Breast epithelium (tissue), 4 donors: ENCODE results near the gene KCNK5. TPM values are rescaled to one million over a fixed set of nuclear protein-coding genes. Genes with fewer than 3 reads are reported as not detected.

Experiments used
- DNase-seq, 2 donors: peaks; one replicate each; pipeline ENCODE4 v3.0.0-alpha.2; 2019; ENCODE audit warnings: low spot score in 2 of 2
- H3K27ac ChIP-seq, 2 donors: fragments of 200-600 bp; sonication (generic) in 1 of 2; one replicate each; pipeline ENCODE4 v1.5.1; 2016 to 2019; ENCODE audit warnings: mild to moderate bottlenecking in 1 of 2
- H3K27me3 ChIP-seq, 2 donors: fragments of 200-600 bp; sonication (generic) in 1 of 2; one replicate each; pipeline versions ENCODE4 v1.5.1 to v1.6.0; 2017 to 2019; ENCODE audit warnings: control low read depth in 1 of 2, mild to moderate bottlenecking in 1 of 2
- H3K36me3 ChIP-seq: fragments of 200-600 bp; one replicate; pipeline ENCODE4 v1.5.1; 2019
- H3K4me1 ChIP-seq, 2 donors: fragments of 200-600 bp; sonication (generic); one replicate each; pipeline ENCODE4 v1.5.1; 2016 to 2019; ENCODE audit warnings: control low read depth in 1 of 2
- H3K4me3 ChIP-seq, 3 donors: fragments of 200-600 bp; sonication (generic); 1 replicate in 2 of 3; 2 replicates in 1 of 3; pipeline ENCODE4 v1.5.1; 2016 to 2019; ENCODE audit warnings: mild to moderate bottlenecking in 3 of 3, moderate library complexity in 2 of 3
- H3K9me3 ChIP-seq, 2 donors: fragments of 200-600 bp; sonication (generic) in 1 of 2; one replicate each; pipeline ENCODE4 v1.5.1; 2016 to 2019; ENCODE audit warnings: control low read depth in 1 of 2
- POLR2A ChIP-seq: fragments of 450-650 bp; IDR thresholded peaks from one replicate; pipeline ENCODE4 v1.6.1; 2016; ENCODE audit warnings: antibody characterized with exemption, mild to moderate bottlenecking, moderate library complexity
- POLR2AphosphoS5 ChIP-seq, 3 donors: sonication (generic); formaldehyde crosslinking; IDR thresholded peaks; one replicate each; pipeline ENCODE4 v1.6.1; 2017; ENCODE audit warnings: antibody characterized with exemption in 3 of 3
- intact Hi-C: fragments of 100-400 bp; cut with DNase I; formaldehyde crosslinking; loops from one replicate; pipeline ENCODE4 v1.15.1; 2023; ENCODE audit warnings: low total_unique reads
- total RNA-seq, 3 donors: library from RNA; depleted of rRNA; stranded (reverse); fragments of >200 nt; gene quantifications; one replicate each; pipeline ENCODE4 v1.1.0, GENCODE V29; 2016
- TF ChIP-seq, protein P1 (sequence below), 3 donors: fragments of 450-650 bp; IDR thresholded peaks; one replicate each; pipeline ENCODE4 v1.5.1; 2016 to 2017; ENCODE audit warnings: antibody characterized with exemption in 3 of 3, mild to moderate bottlenecking in 3 of 3, moderate library complexity in 3 of 3

Gene KCNK5
- total RNA-seq, 3 donors from 2014 or later, result 1.8 to 20.6 (median 4.3) TPM

- H3K36me3 ChIP-seq, result no peaks in the 10 kb centered on the region
- H3K27ac ChIP-seq, result no peak overlapping the region
- intact Hi-C loops, result no loop called here
- no peaks in the 10 kb centered on the region for H3K9me3 ChIP-seq
- H3K27me3 ChIP-seq, result peaks cover 3 to 8% of the 10 kb centered on the region in 2 donors
- DNase-seq, result no peak
- TF ChIP-seq, protein P1, sequence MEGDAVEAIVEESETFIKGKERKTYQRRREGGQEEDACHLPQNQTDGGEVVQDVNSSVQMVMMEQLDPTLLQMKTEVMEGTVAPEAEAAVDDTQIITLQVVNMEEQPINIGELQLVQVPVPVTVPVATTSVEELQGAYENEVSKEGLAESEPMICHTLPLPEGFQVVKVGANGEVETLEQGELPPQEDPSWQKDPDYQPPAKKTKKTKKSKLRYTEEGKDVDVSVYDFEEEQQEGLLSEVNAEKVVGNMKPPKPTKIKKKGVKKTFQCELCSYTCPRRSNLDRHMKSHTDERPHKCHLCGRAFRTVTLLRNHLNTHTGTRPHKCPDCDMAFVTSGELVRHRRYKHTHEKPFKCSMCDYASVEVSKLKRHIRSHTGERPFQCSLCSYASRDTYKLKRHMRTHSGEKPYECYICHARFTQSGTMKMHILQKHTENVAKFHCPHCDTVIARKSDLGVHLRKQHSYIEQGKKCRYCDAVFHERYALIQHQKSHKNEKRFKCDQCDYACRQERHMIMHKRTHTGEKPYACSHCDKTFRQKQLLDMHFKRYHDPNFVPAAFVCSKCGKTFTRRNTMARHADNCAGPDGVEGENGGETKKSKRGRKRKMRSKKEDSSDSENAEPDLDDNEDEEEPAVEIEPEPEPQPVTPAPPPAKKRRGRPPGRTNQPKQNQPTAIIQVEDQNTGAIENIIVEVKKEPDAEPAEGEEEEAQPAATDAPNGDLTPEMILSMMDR (IDR thresholded peaks at IDR 0.05), result no peak
- TF ChIP-seq POLR2AphosphoS5 (IDR thresholded peaks at IDR 0.05), result no peak
- no peaks in the 10 kb centered on the region for H3K4me1 ChIP-seq
- no peak overlapping the region for H3K4me3 ChIP-seq
Observed at GRCh38 chr6:39223555-39223954, 5.7 kb downstream of the KCNK5 start.

- DNase-seq, result no peak
- Histone ChIP-seq H3K27me3 (peaks cover 0 to 3% of the 10 kb centered on the region in 2 donors), H3K4me3 (no peak overlapping the region), H3K4me1 (no peaks in the 10 kb centered on the region), H3K36me3 (no peaks in the 10 kb centered on the region), H3K9me3 (no peaks in the 10 kb centered on the region), H3K27ac (no peak overlapping the region)
- TF ChIP-seq POLR2AphosphoS5 (IDR thresholded peaks at IDR 0.05), result no peak
- intact Hi-C loops, result no loop called here
Observed at GRCh38 chr6:39223061-39223460, 6.2 kb downstream of the KCNK5 start.

DNA sequence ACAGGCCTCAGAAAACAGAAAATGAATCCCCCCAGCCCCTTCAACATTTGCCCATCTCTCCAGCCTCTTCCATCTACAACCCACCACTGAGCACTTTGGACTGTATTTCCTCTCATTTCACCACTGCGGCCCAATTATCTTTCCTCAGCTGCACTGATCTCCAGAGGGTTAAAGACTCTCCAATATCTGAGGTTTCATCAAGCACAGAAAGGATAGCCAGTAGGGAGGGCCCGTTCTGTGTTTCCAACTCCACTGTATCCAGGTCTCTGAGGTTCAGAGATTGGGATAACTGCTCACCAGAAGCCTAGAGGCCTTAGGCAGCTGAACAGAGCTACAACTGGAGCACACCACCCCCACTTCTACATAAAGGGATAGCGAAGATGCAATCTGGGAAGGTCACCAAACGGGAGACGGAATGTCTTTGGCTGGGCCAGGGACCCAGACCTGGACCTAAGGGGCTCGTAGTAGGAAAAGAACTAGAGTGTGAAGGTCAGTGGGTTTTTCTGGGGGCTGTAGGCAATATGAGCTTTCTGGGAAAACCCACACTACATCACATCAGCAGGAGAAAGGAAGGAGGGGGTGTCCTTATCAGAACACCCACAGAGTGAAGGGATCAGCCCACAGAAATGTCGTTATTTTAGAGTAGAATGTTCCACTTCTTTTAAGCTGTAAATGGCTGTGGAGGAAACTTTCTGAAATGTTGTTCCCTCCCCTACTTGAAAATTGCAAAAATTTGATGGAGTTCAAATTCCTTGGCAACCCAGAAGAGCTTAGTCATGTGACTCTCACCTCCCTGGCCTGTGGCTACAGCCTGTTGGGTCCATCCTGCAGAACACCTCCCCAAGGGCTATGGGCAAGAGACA is 7.3 kb downstream of the KCNK5 start:
- no peaks in the 10 kb centered on the region for H3K27me3 ChIP-seq
- H3K9me3 ChIP-seq, result no peaks in the 10 kb centered on the region
- TF ChIP-seq POLR2A (no peak), POLR2AphosphoS5 (IDR thresholded peaks at IDR 0.05) (no peak)
- TF ChIP-seq, protein P1 (IDR thresholded peaks at IDR 0.05), result no peak
- DNase-seq, result no peak
- intact Hi-C loops, result no loop called here
- H3K4me3 ChIP-seq, result no peak overlapping the region
- no peaks in the 10 kb centered on the region for H3K36me3 ChIP-seq
- no peaks in the 10 kb centered on the region for H3K4me1 ChIP-seq
- H3K27ac ChIP-seq, result no peak overlapping the region

DNA sequence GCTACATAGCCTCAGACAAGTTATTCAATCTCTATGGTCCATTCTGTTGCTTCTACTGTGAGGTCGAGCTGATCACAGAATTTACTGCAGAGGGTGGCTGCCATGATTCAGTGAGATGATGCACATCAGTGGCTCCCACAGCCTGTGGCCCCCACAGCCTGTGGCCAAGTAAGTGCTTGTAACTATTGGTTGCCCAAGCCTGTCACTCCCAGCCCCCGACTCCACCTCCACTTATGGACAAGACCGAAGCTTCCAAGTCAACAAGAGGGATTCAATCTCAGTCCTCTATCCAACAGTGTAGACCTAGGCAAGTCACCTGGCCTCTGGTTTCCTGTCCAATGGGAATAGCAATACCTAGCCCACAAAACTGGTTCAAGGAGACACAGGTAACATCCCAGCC is 8.2 kb downstream of the KCNK5 start:
- no peaks in the 10 kb centered on the region for H3K9me3 ChIP-seq
- DNase-seq, result no peak
- H3K4me3 ChIP-seq, result no peak overlapping the region
- no peaks in the 10 kb centered on the region for H3K36me3 ChIP-seq
- TF ChIP-seq, protein P1 (IDR thresholded peaks at IDR 0.05), result no peak
- TF ChIP-seq POLR2AphosphoS5 (IDR thresholded peaks at IDR 0.05), result no peak
- no peak for TF ChIP-seq POLR2A
- H3K4me1 ChIP-seq, result no peaks in the 10 kb centered on the region
- no peaks in the 10 kb centered on the region for H3K27me3 ChIP-seq
- no peak overlapping the region for H3K27ac ChIP-seq
- intact Hi-C loops, result no loop called here

- no peak for DNase-seq
- no peaks in the 10 kb centered on the region for H3K4me1 ChIP-seq
- intact Hi-C loops, result no loop called here
- TF ChIP-seq POLR2A (no peak), POLR2AphosphoS5 (IDR thresholded peaks at IDR 0.05) (no peak)
- TF ChIP-seq, protein P1 (IDR thresholded peaks at IDR 0.05), result no peak
- no peak overlapping the region for H3K4me3 ChIP-seq
- no peaks in the 10 kb centered on the region for H3K36me3 ChIP-seq
- H3K27ac ChIP-seq, result no peak overlapping the region
- H3K9me3 ChIP-seq, result no peaks in the 10 kb centered on the region
- no peaks in the 10 kb centered on the region for H3K27me3 ChIP-seq
Observed at GRCh38 chr6:39218868-39219567, 10.3 kb downstream of the KCNK5 start.
